ENCODE measurements around the gene C2CD2.

Gene C2CD2

DNA sequence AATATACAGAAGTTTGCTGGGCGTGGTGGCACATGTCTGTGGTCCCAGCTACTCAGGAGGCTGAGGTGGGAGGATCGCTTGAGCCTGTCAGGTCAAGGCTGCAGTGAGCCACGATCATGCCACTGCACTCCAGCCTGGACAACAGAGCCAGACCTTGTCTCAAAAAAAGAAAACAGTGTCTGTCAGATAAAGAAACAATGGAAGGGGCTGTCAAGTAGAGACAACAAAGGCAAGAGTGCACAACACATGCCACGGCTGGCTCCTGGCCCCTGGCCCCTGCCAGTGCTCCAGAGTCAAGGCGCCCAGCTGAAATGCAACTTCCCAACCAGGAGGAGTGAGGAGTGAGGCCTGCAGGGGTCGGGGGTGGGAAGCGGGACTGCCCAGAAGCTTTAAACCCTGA lies 107.3 kb downstream of the C2CD2 start:
- DNase-seq (ENCODE audit: low spot score): no peak

DNA sequence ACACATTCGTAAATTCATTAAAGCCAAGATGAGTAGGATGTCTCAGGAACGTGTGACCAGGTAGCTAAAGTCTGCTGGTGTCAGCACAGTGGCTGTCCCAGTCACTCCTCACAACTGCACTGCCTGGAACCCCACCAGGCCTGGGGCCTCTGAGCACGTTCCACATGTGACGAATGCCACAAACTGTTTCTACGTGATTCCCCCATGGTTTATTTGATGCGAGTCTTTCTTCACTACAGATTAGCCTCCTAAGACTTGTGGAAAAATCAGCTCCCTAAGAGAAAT lies 107.8 kb downstream of the C2CD2 start:
- DNase-seq (ENCODE audit: low spot score): no peak

DNA sequence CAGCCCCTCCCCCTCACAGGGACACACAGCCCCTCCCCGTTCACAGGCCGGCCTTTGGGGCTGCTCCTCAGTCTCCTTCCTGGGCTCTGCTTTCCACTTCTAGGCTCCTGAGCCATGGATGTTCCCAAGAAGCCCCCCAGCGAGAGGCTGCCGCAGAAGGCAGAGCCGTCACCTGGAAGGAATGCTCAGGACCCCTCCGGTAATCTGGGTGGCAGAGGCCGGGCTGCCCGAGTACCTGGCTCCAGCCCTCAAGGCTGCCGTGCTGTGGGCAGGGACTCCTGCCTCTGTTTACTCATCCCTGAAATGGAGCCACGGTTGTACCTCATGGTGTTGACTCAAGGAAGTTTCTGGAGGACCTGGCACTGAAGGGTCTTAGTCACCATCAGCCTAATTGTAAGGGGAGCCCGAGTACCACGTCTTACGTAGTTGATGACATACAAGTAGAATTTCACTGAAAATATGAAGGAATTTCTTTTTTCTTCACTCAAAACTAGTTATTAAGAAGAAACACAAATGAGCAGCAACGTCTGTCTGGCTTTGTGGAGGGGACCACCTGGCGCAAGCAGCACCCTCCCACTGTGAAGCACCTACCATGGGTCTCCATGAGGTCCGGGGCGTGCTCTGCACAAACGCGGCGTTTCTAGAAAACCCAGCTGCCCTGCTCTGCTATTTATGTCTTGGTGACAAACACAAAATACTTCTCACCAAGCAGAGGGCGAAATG lies 108.3 kb downstream of the C2CD2 start:
- no peak for DNase-seq (ENCODE audit: low spot score)

- DNase-seq (ENCODE audit: low spot score): no peak
Measured at GRCh38 chr21:41843584-41843983, 110.2 kb downstream of the C2CD2 start.

- no peak for DNase-seq (ENCODE audit: low spot score)
Measured at GRCh38 chr21:41840880-41841279, 112.9 kb downstream of the C2CD2 start.

- no peak for DNase-seq (ENCODE audit: low spot score)
Measured at GRCh38 chr21:41839387-41840000, 114.3 kb downstream of the C2CD2 start.

DNA sequence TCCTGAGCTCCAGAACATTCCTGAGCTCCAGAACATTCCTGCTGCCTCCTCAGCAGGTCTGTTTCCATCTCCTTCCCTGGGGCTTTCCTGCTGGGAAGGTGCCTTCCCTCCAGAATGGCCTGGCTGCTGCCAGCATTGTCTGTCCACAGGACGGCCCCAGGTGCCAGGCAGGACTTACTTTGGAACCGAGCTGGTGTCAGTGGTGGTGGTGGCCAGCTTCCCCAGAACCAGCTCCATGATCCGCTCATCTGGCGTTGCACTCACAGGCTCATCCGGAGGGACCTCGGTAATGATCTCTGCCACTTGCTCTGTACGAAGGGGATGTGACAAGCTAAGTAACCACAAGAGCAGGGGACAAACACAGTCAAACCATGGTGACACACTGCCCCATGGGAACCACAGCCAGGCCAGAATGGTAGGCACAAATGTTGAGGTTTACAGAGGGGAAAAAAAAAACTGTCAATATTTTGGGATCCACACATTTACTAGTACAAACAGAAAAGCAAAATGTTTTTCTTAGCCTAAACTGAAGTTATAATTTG lies 116.0 kb downstream of the C2CD2 start:
- DNase-seq (ENCODE audit: low spot score): no peak

DNA sequence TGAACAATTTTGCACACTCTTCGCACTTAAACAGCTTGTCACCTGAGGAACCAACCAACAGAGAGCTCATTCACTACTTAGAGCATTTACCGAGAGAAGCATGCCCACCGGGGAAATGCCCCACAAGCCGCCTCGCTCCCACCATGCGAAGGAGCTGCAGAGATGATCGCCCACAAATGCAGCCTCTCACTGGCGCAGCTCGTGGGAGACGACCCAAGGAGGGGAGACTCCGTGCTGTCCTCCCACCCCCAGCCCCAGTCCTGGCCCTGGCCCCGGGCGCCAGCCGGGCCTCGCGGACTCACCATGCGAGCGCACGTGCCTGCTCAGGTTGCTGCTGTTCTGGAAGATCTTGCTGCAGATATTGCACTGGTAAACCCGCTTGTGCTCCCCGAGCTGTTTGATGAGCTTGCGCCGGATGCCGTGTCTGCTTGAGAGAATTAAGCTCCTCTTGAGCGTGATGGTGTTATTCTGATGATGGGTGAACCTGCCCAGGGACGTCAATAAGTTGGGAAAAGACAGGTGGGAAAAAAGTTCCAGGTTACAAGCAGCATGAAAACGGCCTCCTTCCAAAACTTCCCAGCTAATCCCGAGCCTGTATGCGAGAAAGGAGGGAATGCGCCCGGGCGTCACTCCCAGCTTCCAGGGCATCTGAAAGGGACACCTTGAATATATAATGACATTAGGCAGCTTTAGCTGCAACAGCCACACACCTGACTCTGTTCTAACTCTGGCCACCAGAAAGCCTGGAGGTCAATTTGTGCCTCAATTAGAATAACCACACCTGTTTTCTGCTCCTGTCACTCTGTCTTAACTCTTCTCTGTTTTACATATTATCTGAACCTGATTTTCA lies 117.4 kb downstream of the C2CD2 start:
- DNase-seq (ENCODE audit: low spot score): no peak

GRCh38 chr21:41835711-41836154 lies 118.1 kb downstream of the C2CD2 start:
- DNase-seq (ENCODE audit: low spot score): no peak
